LNCAP (cell line): ENCODE results near the gene LRAT.

Source experiments
- TF ChIP-seq, protein P1 (sequence below): fragments of 450-650 bp; IDR thresholded peaks from 2 replicates; pipeline ENCODE4 v1.5.1; 2017; ENCODE audit warnings: mild to moderate bottlenecking

Gene LRAT

DNA sequence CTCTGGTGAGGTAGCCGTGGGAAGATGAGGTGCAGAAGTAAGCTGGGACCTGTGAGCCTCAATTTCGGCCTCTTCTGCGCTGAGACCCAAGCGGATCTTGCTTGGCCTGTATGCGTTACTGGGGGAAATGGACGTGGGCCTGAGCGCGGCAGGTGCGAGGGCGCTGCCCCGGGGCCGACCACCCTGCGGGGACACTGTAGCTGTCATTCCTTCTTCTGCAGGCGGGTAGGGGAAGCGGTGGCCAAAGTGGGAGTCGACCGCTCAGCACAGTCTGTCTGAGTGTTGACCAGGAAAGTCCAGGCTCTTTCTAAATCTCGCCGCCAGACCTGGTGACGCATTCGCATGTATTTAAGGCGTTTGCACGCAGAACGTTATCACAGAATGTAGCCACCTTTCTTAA lies 3.3 kb upstream of the LRAT start:
- TF ChIP-seq, protein P1, sequence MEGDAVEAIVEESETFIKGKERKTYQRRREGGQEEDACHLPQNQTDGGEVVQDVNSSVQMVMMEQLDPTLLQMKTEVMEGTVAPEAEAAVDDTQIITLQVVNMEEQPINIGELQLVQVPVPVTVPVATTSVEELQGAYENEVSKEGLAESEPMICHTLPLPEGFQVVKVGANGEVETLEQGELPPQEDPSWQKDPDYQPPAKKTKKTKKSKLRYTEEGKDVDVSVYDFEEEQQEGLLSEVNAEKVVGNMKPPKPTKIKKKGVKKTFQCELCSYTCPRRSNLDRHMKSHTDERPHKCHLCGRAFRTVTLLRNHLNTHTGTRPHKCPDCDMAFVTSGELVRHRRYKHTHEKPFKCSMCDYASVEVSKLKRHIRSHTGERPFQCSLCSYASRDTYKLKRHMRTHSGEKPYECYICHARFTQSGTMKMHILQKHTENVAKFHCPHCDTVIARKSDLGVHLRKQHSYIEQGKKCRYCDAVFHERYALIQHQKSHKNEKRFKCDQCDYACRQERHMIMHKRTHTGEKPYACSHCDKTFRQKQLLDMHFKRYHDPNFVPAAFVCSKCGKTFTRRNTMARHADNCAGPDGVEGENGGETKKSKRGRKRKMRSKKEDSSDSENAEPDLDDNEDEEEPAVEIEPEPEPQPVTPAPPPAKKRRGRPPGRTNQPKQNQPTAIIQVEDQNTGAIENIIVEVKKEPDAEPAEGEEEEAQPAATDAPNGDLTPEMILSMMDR, result no peak

DNA sequence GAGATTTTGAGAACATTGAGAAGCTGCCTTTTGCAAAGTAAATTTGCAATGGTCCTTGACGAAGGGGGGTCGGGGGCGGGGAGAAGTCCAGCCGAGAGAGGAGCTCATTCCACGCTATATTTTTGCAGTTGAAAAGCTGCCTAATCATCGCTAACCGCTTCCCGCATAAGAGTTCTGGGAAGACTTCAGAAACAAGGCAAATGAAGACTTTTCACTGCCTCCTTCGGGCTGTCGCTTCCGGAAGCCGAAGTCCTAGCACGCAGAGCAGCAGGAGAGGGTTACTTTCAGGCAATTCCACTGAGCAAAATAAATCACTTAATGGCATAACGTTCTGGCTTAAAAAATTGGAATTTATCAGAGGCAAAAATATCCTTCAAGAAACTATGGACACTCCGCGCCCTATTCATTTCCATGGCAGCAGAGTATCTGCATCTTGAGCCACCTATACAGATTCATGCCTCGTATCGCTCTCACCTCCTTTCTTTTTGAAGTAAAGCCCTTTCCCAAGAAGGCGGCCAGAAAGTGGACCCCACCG lies 2.6 kb upstream of the LRAT start:
- TF ChIP-seq, protein P1, result no peak

DNA sequence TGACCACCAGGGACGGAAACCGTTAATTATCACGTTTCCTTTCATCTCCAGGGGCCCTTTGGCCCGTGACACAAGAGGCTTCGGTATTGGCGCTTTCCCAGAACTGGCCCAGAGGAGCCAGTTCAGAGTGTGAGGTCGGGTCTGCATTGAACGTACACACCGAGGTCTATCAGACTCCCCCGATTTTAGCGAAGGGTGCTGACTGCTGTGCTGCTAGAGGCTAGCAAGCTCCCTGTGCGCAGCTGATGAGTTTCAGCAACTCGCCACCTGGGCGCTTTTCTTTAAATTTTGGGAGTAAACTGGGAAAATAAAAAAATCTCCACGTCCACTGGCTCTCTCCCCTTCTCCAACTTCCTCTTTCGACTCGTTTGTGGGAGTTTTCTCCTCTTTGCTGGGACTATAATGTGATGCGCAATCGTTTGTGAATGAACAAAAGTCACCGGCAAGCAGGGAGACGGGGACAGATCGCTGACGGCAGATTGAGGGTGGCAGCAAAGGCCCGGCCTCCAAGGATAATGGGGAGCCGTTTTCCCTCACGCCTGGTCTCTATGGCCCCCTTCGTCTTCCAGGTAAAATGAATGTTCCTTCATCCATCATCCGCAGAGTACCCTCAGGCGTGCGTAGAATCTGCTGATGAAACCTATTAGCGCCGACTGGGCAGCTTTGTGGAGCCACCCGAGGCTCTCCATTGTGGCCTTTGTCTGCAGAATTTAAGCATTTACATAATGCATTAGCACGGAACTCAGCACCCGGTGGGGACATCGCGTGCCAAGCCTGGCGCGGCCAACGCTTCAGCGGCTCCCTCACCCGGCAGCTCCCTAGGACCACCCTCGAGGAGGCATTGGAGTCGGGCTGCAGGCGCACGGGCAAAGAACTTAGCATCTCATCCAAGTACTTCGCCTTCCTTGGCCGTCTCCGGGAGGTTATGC lies 1.6 kb upstream of the LRAT start:
- TF ChIP-seq, protein P1, result no peak

DNA sequence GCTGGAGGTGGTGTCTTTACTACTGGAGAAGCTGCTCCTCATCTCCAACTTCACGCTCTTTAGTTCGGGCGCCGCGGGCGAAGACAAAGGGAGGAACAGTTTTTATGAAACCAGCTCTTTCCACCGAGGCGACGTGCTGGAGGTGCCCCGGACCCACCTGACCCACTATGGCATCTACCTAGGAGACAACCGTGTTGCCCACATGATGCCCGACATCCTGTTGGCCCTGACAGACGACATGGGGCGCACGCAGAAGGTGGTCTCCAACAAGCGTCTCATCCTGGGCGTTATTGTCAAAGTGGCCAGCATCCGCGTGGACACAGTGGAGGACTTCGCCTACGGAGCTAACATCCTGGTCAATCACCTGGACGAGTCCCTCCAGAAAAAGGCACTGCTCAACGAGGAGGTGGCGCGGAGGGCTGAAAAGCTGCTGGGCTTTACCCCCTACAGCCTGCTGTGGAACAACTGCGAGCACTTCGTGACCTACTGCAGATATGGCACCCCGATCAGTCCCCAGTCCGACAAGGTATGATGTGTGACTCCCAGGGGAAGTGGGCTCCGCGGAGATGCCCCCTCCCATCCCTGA lies 634 bp downstream of the LRAT start:
- TF ChIP-seq, protein P1, result no peak

DNA sequence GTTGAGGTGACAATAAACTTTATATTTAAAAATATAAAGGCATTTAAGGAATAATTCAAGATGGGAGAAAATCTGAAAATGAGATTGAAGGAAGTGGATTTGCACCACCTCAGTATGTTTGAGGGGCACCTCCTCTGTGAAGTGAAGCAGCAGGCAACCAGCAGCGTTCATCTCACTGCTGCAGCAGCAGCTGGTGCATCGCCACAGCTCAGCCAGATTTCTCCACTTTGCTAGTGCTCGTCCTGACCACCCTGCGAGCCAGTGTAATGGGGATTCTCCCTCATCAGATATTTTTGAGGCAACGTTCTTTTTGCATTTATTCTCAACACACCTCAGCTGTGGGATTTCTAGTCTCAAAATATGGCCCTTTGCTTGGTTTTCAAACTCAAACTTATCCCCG lies 13.9 kb downstream of the LRAT start:
- TF ChIP-seq, protein P1, result no peak

DNA sequence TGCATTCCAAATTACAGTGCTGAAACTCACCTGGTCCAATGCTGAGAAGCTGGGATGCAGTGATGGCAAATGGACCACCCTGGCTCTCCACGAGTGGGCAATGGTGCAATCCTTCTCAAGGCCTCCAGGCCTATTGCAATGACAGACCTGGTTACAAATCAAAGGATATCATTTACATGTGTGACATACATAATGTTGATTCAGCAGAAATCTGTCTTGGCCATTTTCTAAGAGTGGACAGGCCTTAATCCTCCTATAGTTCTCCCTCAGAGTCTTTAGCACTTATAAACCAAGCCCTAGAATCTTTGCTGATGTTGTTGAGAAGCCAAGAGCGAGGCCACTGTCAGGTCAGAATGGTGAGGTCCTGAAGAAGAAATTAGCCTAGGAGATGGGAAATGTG lies 17.1 kb downstream of the LRAT start:
- TF ChIP-seq, protein P1, result no peak

DNA sequence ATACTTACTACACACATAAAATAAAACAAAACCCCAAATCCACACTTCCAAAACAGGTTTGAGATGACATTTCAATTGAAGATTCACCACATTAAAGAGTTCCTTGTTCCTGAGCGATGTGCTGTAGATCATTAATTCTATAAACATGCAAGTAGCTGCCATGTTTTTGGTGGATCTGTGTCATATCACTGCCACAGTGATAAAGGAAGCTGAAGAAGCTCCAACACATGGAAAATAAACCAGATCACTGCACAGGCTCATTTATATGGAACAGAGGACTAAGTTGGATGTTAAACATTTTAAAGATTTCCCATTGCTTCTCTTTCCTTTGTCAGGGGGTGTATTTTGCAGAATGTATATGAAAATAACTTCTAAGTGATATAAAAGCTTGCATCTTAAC lies 34.5 kb downstream of the LRAT start:
- TF ChIP-seq, protein P1, result no peak
